ENCODE results near the gene LDLRAP1.

DNA sequence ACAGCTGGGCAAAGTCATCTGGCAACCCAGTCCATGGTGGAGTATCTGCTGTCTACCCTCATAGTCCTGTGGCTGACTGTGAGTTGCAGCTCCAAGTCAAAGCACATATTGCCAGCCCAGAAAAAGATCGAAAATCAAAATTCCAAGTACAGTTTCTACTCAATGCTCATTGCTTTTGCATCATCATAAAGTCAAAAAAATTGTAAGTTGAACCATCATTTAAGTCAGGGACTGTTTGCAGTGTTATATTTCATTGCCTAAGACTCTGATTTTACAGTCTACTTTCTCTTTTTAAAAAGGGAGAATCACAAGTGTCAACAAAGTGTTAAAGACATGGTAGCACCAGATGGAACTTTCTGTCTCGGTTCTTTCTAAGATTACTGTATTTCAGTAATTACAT, 50.5 kb downstream of the LDLRAP1 start:
- no peak for TF ChIP-seq POLR2A (IDR thresholded peaks at IDR 0.05; ENCODE audit: low read depth)
- TF ChIP-seq, protein P1, sequence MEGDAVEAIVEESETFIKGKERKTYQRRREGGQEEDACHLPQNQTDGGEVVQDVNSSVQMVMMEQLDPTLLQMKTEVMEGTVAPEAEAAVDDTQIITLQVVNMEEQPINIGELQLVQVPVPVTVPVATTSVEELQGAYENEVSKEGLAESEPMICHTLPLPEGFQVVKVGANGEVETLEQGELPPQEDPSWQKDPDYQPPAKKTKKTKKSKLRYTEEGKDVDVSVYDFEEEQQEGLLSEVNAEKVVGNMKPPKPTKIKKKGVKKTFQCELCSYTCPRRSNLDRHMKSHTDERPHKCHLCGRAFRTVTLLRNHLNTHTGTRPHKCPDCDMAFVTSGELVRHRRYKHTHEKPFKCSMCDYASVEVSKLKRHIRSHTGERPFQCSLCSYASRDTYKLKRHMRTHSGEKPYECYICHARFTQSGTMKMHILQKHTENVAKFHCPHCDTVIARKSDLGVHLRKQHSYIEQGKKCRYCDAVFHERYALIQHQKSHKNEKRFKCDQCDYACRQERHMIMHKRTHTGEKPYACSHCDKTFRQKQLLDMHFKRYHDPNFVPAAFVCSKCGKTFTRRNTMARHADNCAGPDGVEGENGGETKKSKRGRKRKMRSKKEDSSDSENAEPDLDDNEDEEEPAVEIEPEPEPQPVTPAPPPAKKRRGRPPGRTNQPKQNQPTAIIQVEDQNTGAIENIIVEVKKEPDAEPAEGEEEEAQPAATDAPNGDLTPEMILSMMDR (IDR thresholded peaks at IDR 0.05) = no peak
- TF ChIP-seq EP300 (IDR thresholded peaks at IDR 0.05) = no peak
